Transverse colon (tissue), 4 donors: Measurements from ENCODE around the gene IL17C.

Source experiments
- EP300 ChIP-seq: sonication (generic); formaldehyde crosslinking; IDR thresholded peaks from one replicate; pipeline ENCODE4 v1.6.1; 2017; ENCODE audit warnings: antibody characterized with exemption, low read depth
- POLR2A ChIP-seq: fragments of 450-650 bp; IDR thresholded peaks from one replicate; pipeline ENCODE4 v1.6.1; 2016; ENCODE audit warnings: antibody characterized with exemption, mild to moderate bottlenecking, moderate library complexity
- POLR2AphosphoS5 ChIP-seq, 3 donors: sonication (generic); formaldehyde crosslinking; IDR thresholded peaks; one replicate each; pipeline ENCODE4 v1.6.1; 2016; ENCODE audit warnings: antibody characterized with exemption in 3 of 3
- TF ChIP-seq, protein P1 (sequence below), 5 experiments: fragments of 200-600 bp in 3 of 5; fragments of 450-650 bp in 2 of 5; sonication (generic) in 3 of 5; IDR thresholded peaks; 1 replicate in 2 of 5; 2 replicates in 3 of 5; pipeline ENCODE4 v1.5.1; 2016 to 2017; ENCODE audit warnings: antibody characterized with exemption in 5 of 5, inconsistent platforms in 3 of 5, mild to moderate bottlenecking in 2 of 5, moderate library complexity in 1 of 5

DNA sequence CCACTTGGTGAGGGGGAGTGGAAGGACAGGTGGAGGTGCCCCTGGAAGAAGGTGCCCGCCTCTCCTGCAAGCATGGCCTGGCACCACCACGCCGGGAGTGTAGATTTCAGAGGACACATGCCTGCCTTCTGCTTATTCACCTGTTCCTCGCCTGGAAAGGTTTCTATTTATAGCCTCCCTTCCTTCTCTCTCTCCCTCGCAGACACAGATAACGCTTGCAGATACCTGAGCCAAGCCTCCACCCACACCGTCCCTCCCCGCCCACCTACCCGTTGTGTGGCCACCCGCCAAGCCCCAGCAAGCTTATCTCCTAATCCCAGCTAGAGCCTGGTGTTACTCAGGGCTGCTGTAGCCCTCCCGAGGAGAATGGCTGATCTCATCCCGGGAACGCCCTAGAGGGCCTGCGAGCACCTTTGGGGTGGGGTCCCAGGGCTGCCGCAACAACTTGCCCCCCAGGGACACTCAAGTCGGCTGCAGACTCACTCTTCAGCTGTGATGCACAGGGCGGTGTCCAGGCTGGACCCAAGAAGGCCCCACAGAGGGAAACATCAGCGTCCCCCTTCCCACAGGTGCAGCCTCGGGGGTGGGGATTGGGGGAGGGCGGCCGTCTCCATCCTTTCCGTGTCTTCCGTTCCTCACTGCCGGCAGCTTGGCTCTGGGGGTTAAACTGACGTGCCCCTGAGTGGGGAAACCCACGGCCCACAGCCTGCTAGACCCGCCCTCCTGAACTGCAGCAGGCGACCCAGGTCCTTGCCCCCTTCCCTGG, 49.8 kb downstream of the IL17C start:
- TF ChIP-seq EP300 (no peak), POLR2A (no peak), POLR2AphosphoS5 (IDR thresholded peaks at IDR 0.05) (no peak)
- TF ChIP-seq, protein P1, sequence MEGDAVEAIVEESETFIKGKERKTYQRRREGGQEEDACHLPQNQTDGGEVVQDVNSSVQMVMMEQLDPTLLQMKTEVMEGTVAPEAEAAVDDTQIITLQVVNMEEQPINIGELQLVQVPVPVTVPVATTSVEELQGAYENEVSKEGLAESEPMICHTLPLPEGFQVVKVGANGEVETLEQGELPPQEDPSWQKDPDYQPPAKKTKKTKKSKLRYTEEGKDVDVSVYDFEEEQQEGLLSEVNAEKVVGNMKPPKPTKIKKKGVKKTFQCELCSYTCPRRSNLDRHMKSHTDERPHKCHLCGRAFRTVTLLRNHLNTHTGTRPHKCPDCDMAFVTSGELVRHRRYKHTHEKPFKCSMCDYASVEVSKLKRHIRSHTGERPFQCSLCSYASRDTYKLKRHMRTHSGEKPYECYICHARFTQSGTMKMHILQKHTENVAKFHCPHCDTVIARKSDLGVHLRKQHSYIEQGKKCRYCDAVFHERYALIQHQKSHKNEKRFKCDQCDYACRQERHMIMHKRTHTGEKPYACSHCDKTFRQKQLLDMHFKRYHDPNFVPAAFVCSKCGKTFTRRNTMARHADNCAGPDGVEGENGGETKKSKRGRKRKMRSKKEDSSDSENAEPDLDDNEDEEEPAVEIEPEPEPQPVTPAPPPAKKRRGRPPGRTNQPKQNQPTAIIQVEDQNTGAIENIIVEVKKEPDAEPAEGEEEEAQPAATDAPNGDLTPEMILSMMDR (IDR thresholded peaks at IDR 0.05): no peak
